NAMALWA (cell line): ENCODE results near the gene CLHC1.
"Not testable (repeated sequence)": the region's sequence is repeated elsewhere in the genome, so short reads cannot be mapped to it uniquely, and the experiment has no call there.

Source experiments
- DNase-seq: peaks from one replicate; pipeline ENCODE4 v3.0.0-alpha.2; 2015; ENCODE audit warnings: low spot score

CLHC1 gene

GRCh38 chr2:55152475-55153412, 79.3 kb downstream of the CLHC1 start:
- DNase-seq, result peak; percentile 18

- no peak for DNase-seq
Measured at GRCh38 chr2:55151733-55152433, 80.2 kb downstream of the CLHC1 start.

GRCh38 chr2:55150834-55151233, 81.3 kb downstream of the CLHC1 start:
- DNase-seq, result peak; percentile 41

GRCh38 chr2:55148269-55148668, 83.8 kb downstream of the CLHC1 start:
- no peak for DNase-seq

- no peak for DNase-seq
Measured at GRCh38 chr2:55147531-55147930, 84.6 kb downstream of the CLHC1 start.

- no peak for DNase-seq
Measured at GRCh38 chr2:55147041-55147440, 85.1 kb downstream of the CLHC1 start.

- DNase-seq, result no peak
Measured at GRCh38 chr2:55146263-55146662, 85.8 kb downstream of the CLHC1 start.

- DNase-seq, result no peak
Measured at GRCh38 chr2:55144922-55145820, 86.9 kb downstream of the CLHC1 start.

GRCh38 chr2:55143706-55144105, 88.4 kb downstream of the CLHC1 start:
- DNase-seq, result not testable (repeated sequence)

- DNase-seq, result no peak
Measured at GRCh38 chr2:55142518-55142917, 89.6 kb downstream of the CLHC1 start.

- no peak for DNase-seq
Measured at GRCh38 chr2:55141572-55142413, 90.3 kb downstream of the CLHC1 start.

- DNase-seq, result peak; percentile 28
Measured at GRCh38 chr2:55140316-55141219, 91.5 kb downstream of the CLHC1 start.

- no peak for DNase-seq
Measured at GRCh38 chr2:55139305-55139704, 92.8 kb downstream of the CLHC1 start.

GRCh38 chr2:55138882-55139229, 93.2 kb downstream of the CLHC1 start:
- no peak for DNase-seq

GRCh38 chr2:55138014-55138881, 93.8 kb downstream of the CLHC1 start:
- no peak for DNase-seq

GRCh38 chr2:55137024-55137958, 94.8 kb downstream of the CLHC1 start:
- DNase-seq, result no peak

- no peak for DNase-seq
Measured at GRCh38 chr2:55136138-55136541, 96.0 kb downstream of the CLHC1 start.

GRCh38 chr2:55135491-55135890, 96.6 kb downstream of the CLHC1 start:
- DNase-seq, result no peak
